B cell (primary cell): ENCODE results near the gene TIMM44. TPM values are rescaled to one million over a fixed set of nuclear protein-coding genes. Genes with fewer than 3 reads are reported as not detected.
"Not testable (repeated sequence)": the region's sequence is repeated elsewhere in the genome, so short reads cannot be mapped to it uniquely, and the experiment has no call there.

ENCODE experiments used
- ATAC-seq: fragments of 200-7000 bp; cut with Tn5 transposase; one replicate; pipeline ENCODE4 v1.10.0; 2021; ENCODE audit warnings: low read depth, mild to moderate bottlenecking, moderate number of reproducible peaks, moderate library complexity
- CTCF ChIA-PET: fragments of 350-600 bp; sonication (Branson Sonifier 250); formaldehyde crosslinking; loops from one replicate; lab custom pipeline; 2021; ENCODE audit warnings: antibody characterized with exemption, inconsistent platforms; lab: Charles Lee
- POLR2A ChIA-PET: fragments of 350-600 bp; sonication (Branson Sonifier 250); formaldehyde crosslinking; loops from one replicate; lab custom pipeline; 2021; ENCODE audit warnings: antibody characterized with exemption; lab: Charles Lee
- DNase-seq: peaks from one replicate; pipeline ENCODE4 v3.0.0; 2013
- H2AFZ ChIP-seq: 2 replicates; pipeline ENCODE4 v1.6.1; 2012; ENCODE audit warnings: mild to moderate bottlenecking, low read depth, low read length; ENCODE audit not compliant: insufficient read depth, poor library complexity, severe bottlenecking
- H3K27ac ChIP-seq, 2 donors: 1 replicate in 1 of 2; 2 replicates in 1 of 2; pipeline ENCODE4 v1.5.1; 2012 to 2013; ENCODE audit warnings: low read length in 2 of 2, mild to moderate bottlenecking in 2 of 2, moderate library complexity in 1 of 2
- H3K27me3 ChIP-seq, 4 experiments: fragments of 200-600 bp in 1 of 4; sonication (generic) in 1 of 4; replicated peaks in 1 of 4; 1 replicate in 2 of 4; 2 replicates in 2 of 4; pipeline versions ENCODE4 v1.6.1 to v1.7.0; 2013 to 2016; ENCODE audit warnings: low read length in 3 of 4, mild to moderate bottlenecking in 2 of 4, mixed read lengths in 1 of 4, moderate library complexity in 1 of 4; ENCODE audit not compliant: insufficient read depth in 4 of 4, control insufficient read depth in 3 of 4; ENCODE audit errors: control extremely low read depth in 1 of 4
- H3K36me3 ChIP-seq, 2 experiments: replicated peaks in 1 of 2; 1 replicate in 1 of 2; 2 replicates in 1 of 2; pipeline versions ENCODE4 v1.6.1 to v1.7.1; 2013; ENCODE audit warnings: low read length in 1 of 2; ENCODE audit not compliant: insufficient read depth in 2 of 2, control insufficient read depth in 1 of 2; ENCODE audit errors: control extremely low read depth in 1 of 2, extremely low read depth in 1 of 2
- H3K4me1 ChIP-seq, 2 donors: fragments of 200-600 bp in 1 of 2; sonication (generic) in 1 of 2; 1 replicate in 1 of 2; 2 replicates in 1 of 2; pipeline versions ENCODE4 v1.5.1 to v1.6.1; 2013 to 2017; ENCODE audit warnings: low read length in 2 of 2; ENCODE audit not compliant: control insufficient read depth in 2 of 2, insufficient read depth in 2 of 2
- H3K4me2 ChIP-seq: replicated peaks from 2 replicates; pipeline ENCODE3; 2012; ENCODE audit warnings: mild to moderate bottlenecking, low read depth, low read length; ENCODE audit not compliant: poor library complexity, severe bottlenecking
- H3K4me3 ChIP-seq, 5 experiments: fragments of 200-600 bp in 1 of 5; sonication (generic) in 1 of 5; 1 replicate in 3 of 5; 2 replicates in 2 of 5; pipeline versions ENCODE4 v1.5.1 to v1.7.0; 2011 to 2016; ENCODE audit warnings: low read length in 4 of 5, mild to moderate bottlenecking in 4 of 5, low read depth in 2 of 5, control low read depth in 1 of 5, moderate library complexity in 1 of 5; ENCODE audit not compliant: insufficient read depth in 1 of 5; ENCODE audit errors: control extremely low read depth in 1 of 5, extremely low read depth in 1 of 5
- H3K79me2 ChIP-seq: fragments of 200-600 bp; sonication (generic); one replicate; pipeline ENCODE4 v1.6.0; 2016; ENCODE audit warnings: low read length; ENCODE audit not compliant: control insufficient read depth, insufficient read depth
- H3K9ac ChIP-seq: fragments of 200-600 bp; sonication (generic); 2 replicates; pipeline ENCODE4 v1.6.1; 2017; ENCODE audit warnings: mild to moderate bottlenecking, low read length, moderate library complexity
- H3K9me3 ChIP-seq, 3 donors: one replicate each; pipeline versions ENCODE4 v1.6.1 to v1.7.1; 2013; ENCODE audit warnings: low read length in 2 of 3; ENCODE audit not compliant: control insufficient read depth in 2 of 3, insufficient read depth in 1 of 3; ENCODE audit errors: control extremely low read depth in 1 of 3
- H4K20me1 ChIP-seq: 2 replicates; pipeline ENCODE4 v1.6.0; 2012; ENCODE audit warnings: mild to moderate bottlenecking, low read length; ENCODE audit not compliant: insufficient read depth, control insufficient read depth, poor library complexity, severe bottlenecking
- H3K27ac Mint-ChIP-seq: one replicate; pipeline ENCODE4 v1.8.0; 2021; ENCODE audit warnings: mixed read lengths
- H3K27me3 Mint-ChIP-seq: one replicate; pipeline ENCODE4 v1.8.0; 2021; ENCODE audit warnings: mixed read lengths
- H3K4me1 Mint-ChIP-seq: one replicate; pipeline ENCODE4 v1.8.0; 2021; ENCODE audit warnings: mixed read lengths
- H3K4me3 Mint-ChIP-seq: one replicate; pipeline ENCODE4 v1.8.0; 2021; ENCODE audit warnings: mixed read lengths
- H3K9me3 Mint-ChIP-seq: one replicate; pipeline ENCODE4 v1.8.0; 2022; ENCODE audit warnings: mixed read lengths; ENCODE audit not compliant: insufficient read depth
- EZH2 ChIP-seq: IDR thresholded peaks from 2 replicates; pipeline ENCODE4 v1.6.1; 2012; ENCODE audit warnings: borderline replicate concordance, low read depth, mild to moderate bottlenecking, moderate library complexity, low read length; ENCODE audit not compliant: insufficient read depth, poor library complexity, severe bottlenecking
- WGBS: methylation state at CpG from one replicate; pipeline ENCODE4 v1.1.5; 2013; ENCODE audit warnings: missing lambda C conversion rate; ENCODE audit not compliant: insufficient coverage; 5-methylcytosine and 5-hydroxymethylcytosine counted together
- intact Hi-C: fragments of 100-400 bp; cut with micrococcal nuclease; formaldehyde crosslinking; loops from one replicate; pipeline ENCODE4 v1.10.0; 2022
- polyA plus RNA-seq: library from polyadenylated mRNA; depleted of rRNA; stranded (reverse); fragments of >200 nt; gene quantifications from 2 replicates; pipeline ENCODE4 v1.2.3, GENCODE V29; 2012
- total RNA-seq, 2 donors: library from RNA; stranded (reverse); fragments of 120-200 nt in 1 of 2; gene quantifications; 1 replicate in 1 of 2; 2 replicates in 1 of 2; pipeline versions ENCODE4 v1.2.3 to v1.2.4, GENCODE V29; 2013 to 2022
- TF ChIP-seq, protein P1 (sequence below): fragments of 200-600 bp; IDR thresholded peaks from one replicate; pipeline ENCODE4 v1.8.0; 2022; ENCODE audit warnings: antibody characterized with exemption, mild to moderate bottlenecking

The TIMM44 gene
- total and polyA plus RNA-seq, 2 donors (not counting 1 experiment from before 2014, with no cell fraction given): 48.9 to 66.5 TPM

GRCh38 chr19:7930030-7930429 is 13.4 kb downstream of the TIMM44 start:
- H3K4me2 ChIP-seq, H3K9me3 ChIP-seq, H3K9me3 Mint-ChIP-seq, H3K4me1 ChIP-seq, DNase-seq, H3K27me3 Mint-ChIP-seq, H3K27me3 ChIP-seq, H2AFZ ChIP-seq, H3K27ac ChIP-seq, ATAC-seq, H3K4me1 Mint-ChIP-seq, intact Hi-C loops, H3K27ac Mint-ChIP-seq, H3K9ac ChIP-seq, H3K4me3 Mint-ChIP-seq, H3K79me2 ChIP-seq, H3K4me3 ChIP-seq: not testable (repeated sequence)
- WGBS: 82% methylated on average over 7 of the region's 11 CpGs
- ChIA-PET POLR2A (interaction anchor here (0.6 to 2.2 kb wide), 4 partner anchors 10 to 19 kb away, joined by 4 to 16 read pairs (median 9); partner anchors contain the start of genes SNAPC2 and TIMM44), CTCF (interaction anchor here (0.6 to 2.9 kb wide), 4 partner anchors 14 to 708 kb away, joined by 3 to 18 read pairs (median 4); partner anchors contain the start of gene TIMM44)
- Histone ChIP-seq H4K20me1 (peaks cover 15% of the 10 kb centered on the region), H3K36me3 (peaks cover 2 to 40% of the 10 kb centered on the region in 2 experiments)

DNA sequence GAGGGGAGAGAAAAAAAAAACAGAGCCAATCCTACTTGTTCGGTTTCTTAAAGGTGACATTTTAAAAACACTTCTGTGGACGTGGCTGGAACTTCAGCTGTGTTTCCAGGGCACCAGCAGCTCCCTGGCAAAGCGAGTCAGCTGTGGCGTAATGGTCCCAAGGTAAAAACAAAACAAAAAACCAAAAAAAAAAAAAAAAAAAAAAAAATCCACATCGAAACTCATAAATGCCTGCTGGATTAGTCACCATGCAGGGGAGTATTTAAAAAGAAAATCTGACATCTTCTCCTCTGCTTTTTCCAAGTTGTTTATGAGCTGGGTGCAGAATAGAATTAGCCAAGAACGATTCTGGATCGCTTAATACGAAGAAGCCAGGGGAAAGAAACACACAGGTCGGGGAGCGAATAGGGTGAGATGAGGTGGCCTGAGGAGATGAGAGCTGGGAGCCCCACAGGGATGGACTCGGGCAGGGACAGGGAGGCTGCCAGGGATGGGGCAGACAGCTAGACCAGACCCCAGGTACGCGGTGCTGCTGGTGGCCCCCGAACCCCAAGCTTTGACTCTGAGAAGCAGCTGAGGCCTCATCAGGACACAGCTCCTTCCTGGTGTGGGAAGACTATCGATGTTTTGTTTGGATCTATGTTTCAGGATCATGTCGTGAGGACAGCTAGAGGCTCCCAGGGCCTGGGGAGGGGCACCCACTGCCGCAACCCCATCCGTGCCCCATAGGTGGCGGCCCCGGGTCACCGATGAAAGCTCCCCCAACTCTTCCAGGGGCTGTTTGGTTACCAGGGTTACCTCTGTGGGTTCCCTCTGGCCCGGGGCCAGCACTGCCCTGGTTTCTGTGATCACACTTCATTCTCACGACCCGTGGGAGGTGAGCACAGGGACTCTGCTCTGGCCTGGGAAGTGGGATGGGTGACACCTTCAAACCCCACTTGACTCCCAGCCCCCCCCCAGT is 14.4 kb downstream of the TIMM44 start:
- peaks cover 2 to 35% of the 10 kb centered on the region in 2 experiments for H3K36me3 ChIP-seq
- CTCF ChIA-PET: interaction anchor here (0.9 to 2.9 kb wide), 9 partner anchors 8 to 273 kb away, joined by 3 to 18 read pairs (median 4); partner anchors contain the start of genes ELAVL1, SNAPC2 and TIMM44
- 77% methylated on average over 18 of the region's 24 CpGs for WGBS
- peaks cover 2% of the 10 kb centered on the region for H3K79me2 ChIP-seq
- H3K4me3 ChIP-seq: no peak overlapping the region
- no peaks in the 10 kb centered on the region for H3K27me3 Mint-ChIP-seq
- no peaks in the 10 kb centered on the region for H3K27me3 ChIP-seq
- H3K4me2 ChIP-seq: no peak overlapping the region
- H3K9me3 ChIP-seq: no peaks in the 10 kb centered on the region
- DNase-seq (peak; percentile 81), ATAC-seq (peak; percentile 48)
- H3K4me1 Mint-ChIP-seq: peaks cover 10% of the 10 kb centered on the region
- POLR2A ChIA-PET: interaction anchor here (1.7 to 2.2 kb wide), 2 partner anchors 9 to 15 kb away, joined by 7 to 16 read pairs; partner anchors contain the start of genes SNAPC2 and TIMM44
- H3K4me1 ChIP-seq: peaks cover 10 to 12% of the 10 kb centered on the region in 2 donors
- no peak overlapping the region for H3K4me3 Mint-ChIP-seq
- no peak overlapping the region for H3K9ac ChIP-seq
- no peak overlapping the region for H3K27ac Mint-ChIP-seq
- TF ChIP-seq EZH2: no peak
- TF ChIP-seq, protein P1, sequence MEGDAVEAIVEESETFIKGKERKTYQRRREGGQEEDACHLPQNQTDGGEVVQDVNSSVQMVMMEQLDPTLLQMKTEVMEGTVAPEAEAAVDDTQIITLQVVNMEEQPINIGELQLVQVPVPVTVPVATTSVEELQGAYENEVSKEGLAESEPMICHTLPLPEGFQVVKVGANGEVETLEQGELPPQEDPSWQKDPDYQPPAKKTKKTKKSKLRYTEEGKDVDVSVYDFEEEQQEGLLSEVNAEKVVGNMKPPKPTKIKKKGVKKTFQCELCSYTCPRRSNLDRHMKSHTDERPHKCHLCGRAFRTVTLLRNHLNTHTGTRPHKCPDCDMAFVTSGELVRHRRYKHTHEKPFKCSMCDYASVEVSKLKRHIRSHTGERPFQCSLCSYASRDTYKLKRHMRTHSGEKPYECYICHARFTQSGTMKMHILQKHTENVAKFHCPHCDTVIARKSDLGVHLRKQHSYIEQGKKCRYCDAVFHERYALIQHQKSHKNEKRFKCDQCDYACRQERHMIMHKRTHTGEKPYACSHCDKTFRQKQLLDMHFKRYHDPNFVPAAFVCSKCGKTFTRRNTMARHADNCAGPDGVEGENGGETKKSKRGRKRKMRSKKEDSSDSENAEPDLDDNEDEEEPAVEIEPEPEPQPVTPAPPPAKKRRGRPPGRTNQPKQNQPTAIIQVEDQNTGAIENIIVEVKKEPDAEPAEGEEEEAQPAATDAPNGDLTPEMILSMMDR: peak; percentile 69
- no peak overlapping the region for H3K27ac ChIP-seq
- intact Hi-C loops: no loop called here
- no peaks in the 10 kb centered on the region for H3K9me3 Mint-ChIP-seq
- H2AFZ ChIP-seq: no peak overlapping the region
- peaks cover 18% of the 10 kb centered on the region for H4K20me1 ChIP-seq
